HepG2 (cell line): ENCODE measurements around the gene NFASC. TPM values are rescaled to one million over a fixed set of nuclear protein-coding genes. Genes with fewer than 3 reads are reported as not detected.

Experiments used
- ATAC-seq: fragments of 200-7000 bp; cut with Tn5 transposase; 3 replicates; pipeline ENCODE4 v1.9.1; 2020; ENCODE audit warnings: mild to moderate bottlenecking, moderate library complexity
- BruUV-seq: library from RNA; stranded (reverse); fragments of 400-500 nt; replicated peaks from 2 replicates; lab custom pipeline; 2021; lab: Mats Ljungman, UMichigan
- CTCF ChIA-PET: fragments of 300-600 bp; formaldehyde crosslinking; extraction: SDS; loops from one replicate; lab custom pipeline; 2021; ENCODE audit warnings: low total read pairs, inconsistent platforms, low intra/inter-chr PET ratio; lab: Yijun Ruan, JAX
- POLR2A ChIA-PET: fragments of 350-600 bp; sonication (Branson Sonifier 250); formaldehyde crosslinking; loops from one replicate; lab custom pipeline; 2020; ENCODE audit warnings: antibody characterized with exemption, inconsistent platforms; lab: Yijun Ruan, JAX
- DNase-seq: peaks from one replicate; pipeline ENCODE4 v3.0.0-alpha.2; 2015; ENCODE audit warnings: low spot score
- FAIRE-seq: peaks from 3 replicates; lab custom pipeline; 2011; peaks lifted over from hg19 to GRCh38; lab: Jason Lieb, UNC
- H2AFZ ChIP-seq: one replicate; pipeline ENCODE4 v1.6.1; 2011; ENCODE audit warnings: low read length, inconsistent platforms
- H3K27ac ChIP-seq: fragments of 300-600 bp; 3 replicates; pipeline ENCODE4 v1.8.0; 2011; ENCODE audit warnings: mixed run types, mild to moderate bottlenecking, mixed read lengths, low read length, inconsistent platforms; ENCODE audit not compliant: insufficient read depth; ENCODE audit errors: extremely low read length
- H3K27me3 ChIP-seq, 2 experiments: fragments of 200-600 bp in 1 of 2; 2 replicates in 1 of 2; 3 replicates in 1 of 2; pipeline versions ENCODE4 v1.6.0 to v1.8.0; 2011; ENCODE audit warnings: low read length in 2 of 2, mild to moderate bottlenecking in 2 of 2, moderate library complexity in 2 of 2, inconsistent platforms in 1 of 2; ENCODE audit not compliant: insufficient read depth in 2 of 2, control insufficient read depth in 1 of 2
- H3K36me3 ChIP-seq, 2 experiments: fragments of 200-600 bp in 1 of 2; replicated peaks in 1 of 2; 2 replicates in 1 of 2; 3 replicates in 1 of 2; pipeline versions ENCODE4 v1.5.1 to v1.8.0; 2011; ENCODE audit warnings: low read length in 2 of 2, inconsistent platforms in 1 of 2; ENCODE audit not compliant: insufficient read depth in 2 of 2, control insufficient read depth in 1 of 2
- H3K4me1 ChIP-seq: 2 replicates; pipeline ENCODE4 v1.5.1; 2012; ENCODE audit warnings: low read length, inconsistent platforms; ENCODE audit not compliant: insufficient read depth
- H3K4me2 ChIP-seq: 2 replicates; pipeline ENCODE4 v1.6.0; 2011; ENCODE audit warnings: low read depth, low read length, inconsistent platforms
- H3K4me3 ChIP-seq, 3 experiments: fragments of 200-600 bp in 1 of 3; sonication (generic), shearing (Covaris generic) in 1 of 3; replicated peaks in 1 of 3; 2 replicates each; pipeline ENCODE4 v1.5.1; 2011 to 2016; ENCODE audit warnings: low read length in 3 of 3, inconsistent platforms in 2 of 3, low read depth in 2 of 3, mild to moderate bottlenecking in 2 of 3, control low read depth in 1 of 3, mixed read lengths in 1 of 3; ENCODE audit not compliant: insufficient read depth in 1 of 3
- H3K79me2 ChIP-seq: one replicate; pipeline ENCODE4 v1.6.1; 2011; ENCODE audit warnings: low read length, inconsistent platforms; ENCODE audit not compliant: insufficient read depth
- H3K9ac ChIP-seq: 2 replicates; pipeline ENCODE4 v1.6.0; 2011; ENCODE audit warnings: mild to moderate bottlenecking, low read depth, low read length, inconsistent platforms; ENCODE audit not compliant: insufficient read depth
- H3K9me3 ChIP-seq: 2 replicates; pipeline ENCODE4 v1.5.1; 2012; ENCODE audit warnings: mild to moderate bottlenecking, low read length
- H4K20me1 ChIP-seq: 2 replicates; pipeline ENCODE4 v1.6.0; 2011; ENCODE audit warnings: inconsistent platforms, mild to moderate bottlenecking, low read length, moderate library complexity; ENCODE audit not compliant: insufficient read depth
- ARID2 ChIP-seq: sonication (generic); formaldehyde crosslinking; IDR thresholded peaks from 2 replicates; pipeline ENCODE4 v1.8.1; 2022; ENCODE audit warnings: mild to moderate bottlenecking, missing genetic modification reagents, borderline replicate concordance
- CCDC6 ChIP-seq: sonication (generic); formaldehyde crosslinking; IDR thresholded peaks from 2 replicates; pipeline ENCODE4 v1.8.1; 2022; ENCODE audit warnings: mild to moderate bottlenecking, missing genetic modification reagents, moderate library complexity
- FOXM1 ChIP-seq: sonication (generic); formaldehyde crosslinking; IDR thresholded peaks from 2 replicates; pipeline ENCODE4 v1.5.0; 2020; ENCODE audit warnings: missing genetic modification reagents
- FOXP4 ChIP-seq: sonication (generic); formaldehyde crosslinking; IDR thresholded peaks from 2 replicates; pipeline ENCODE4 v1.4.0; 2020; ENCODE audit warnings: missing genetic modification reagents
- HDAC1 ChIP-seq: sonication (generic); formaldehyde crosslinking; IDR thresholded peaks from 2 replicates; pipeline ENCODE4 v1.5.1; 2020; ENCODE audit warnings: mild to moderate bottlenecking, missing genetic modification reagents
- IRF2 ChIP-seq: IDR thresholded peaks from 2 replicates; pipeline ENCODE4 v1.6.1; 2018; ENCODE audit warnings: missing genetic modification reagents, missing compliant biosample characterization
- IRX3 ChIP-seq: sonication (generic); formaldehyde crosslinking; IDR thresholded peaks from 2 replicates; pipeline ENCODE4 v1.8.1; 2023; ENCODE audit warnings: mild to moderate bottlenecking, low read depth, missing genetic modification reagents, borderline replicate concordance
- PAWR ChIP-seq: sonication (generic); formaldehyde crosslinking; IDR thresholded peaks from 2 replicates; pipeline ENCODE4 v1.4.0; 2020; ENCODE audit warnings: missing genetic modification reagents, mild to moderate bottlenecking, borderline replicate concordance
- PAXIP1 ChIP-seq: sonication (generic); formaldehyde crosslinking; conservative IDR thresholded peaks from 2 replicates; pipeline ENCODE4 v1.4.0; 2020; ENCODE audit warnings: mild to moderate bottlenecking, missing genetic modification reagents, moderate library complexity
- PHF8 ChIP-seq: sonication (generic); formaldehyde crosslinking; IDR thresholded peaks from 2 replicates; pipeline ENCODE4 v1.5.0; 2020; ENCODE audit warnings: missing genetic modification reagents
- SNAPC2 ChIP-seq: sonication (generic); formaldehyde crosslinking; IDR thresholded peaks from 2 replicates; pipeline ENCODE4 v1.8.1; 2022; ENCODE audit warnings: mild to moderate bottlenecking, missing genetic modification reagents
- SUZ12 ChIP-seq: fragments of 150-350 bp; IDR thresholded peaks from 2 replicates; pipeline ENCODE4 v1.6.1; 2014; ENCODE audit warnings: low read depth, low read length
- ZNF567 ChIP-seq: sonication (generic); formaldehyde crosslinking; IDR thresholded peaks from 2 replicates; pipeline ENCODE4 v1.8.1; 2023; ENCODE audit warnings: mild to moderate bottlenecking, missing genetic modification reagents, borderline replicate concordance
- ZNF878 ChIP-seq: sonication (generic); formaldehyde crosslinking; IDR thresholded peaks from 2 replicates; pipeline ENCODE4 v1.8.1; 2023; ENCODE audit warnings: mild to moderate bottlenecking, missing genetic modification reagents, moderate library complexity
- WGBS: methylation state at CpG from one replicate; pipeline ENCODE4 v1.1.6; 2017; ENCODE audit warnings: low lambda C conversion rate; 5-methylcytosine and 5-hydroxymethylcytosine counted together
- in situ Hi-C: cut with HindIII; loops from 2 replicates; pipeline ENCODE4 v1.10.0; 2017; ENCODE audit warnings: low pct_unique_long_range_greater_than_20kb; ENCODE audit not compliant: extremely low pct_ligation_motif_present
- intact Hi-C: fragments of 100-400 bp; cut with micrococcal nuclease; formaldehyde crosslinking; loops from one replicate; pipeline ENCODE4 v1.10.0; 2022; ENCODE audit not compliant: unreplicated experiment
- polyA plus RNA-seq, 8 experiments: library from polyadenylated mRNA; depleted of rRNA in 3 of 8; stranded (reverse) in 7 of 8; unstranded in 1 of 8; fragments of >200 nt; fragmentation: Illumina TruSeq in 4 of 8; extraction: Trizol in 4 of 8; gene quantifications; 2 replicates each; pipeline versions ENCODE4 v1.2.1 to v1.2.3, GENCODE V29; 2011 to 2016; ENCODE audit warnings: low read depth in 4 of 8, missing spikeins in 1 of 8, mixed read lengths in 1 of 8; ENCODE audit not compliant: insufficient read depth in 1 of 8
- total RNA-seq, 5 experiments: library from RNA; depleted of rRNA; stranded (reverse); fragments of >200 nt; fragmentation: Illumina TruSeq; extraction: Trizol; gene quantifications; 2 replicates each; pipeline ENCODE4 v1.2.3, GENCODE V29; 2016; ENCODE audit warnings: low read depth in 1 of 5

Gene NFASC
- total and polyA plus RNA-seq, 2 of the 13 experiments (the other 11 are each of a cell fraction or from before 2014, with no cell fraction given): not detected

GRCh38 chr1:204940591-204940990 lies 69.9 kb downstream of the NFASC start:
- peaks cover under 1 to 18% of the 10 kb centered on the region in 2 experiments; a peak in 4 of 5 replicates for H3K27me3 ChIP-seq
- TF ChIP-seq FOXM1 (CRISPR knock-in tag): no peak
- TF ChIP-seq HDAC1 (CRISPR knock-in tag): no peak
- no peak for TF ChIP-seq FOXP4
- TF ChIP-seq IRF2: no peak
- TF ChIP-seq ARID2: no peak
- TF ChIP-seq IRX3 (CRISPR knock-in tag): no peak
- no peak for TF ChIP-seq SNAPC2 (CRISPR knock-in tag)
- no peak for TF ChIP-seq ZNF567 (CRISPR knock-in tag)
- no peak for TF ChIP-seq ZNF878 (CRISPR knock-in tag)
- no peak for TF ChIP-seq PAWR
- no peak for TF ChIP-seq SUZ12
- TF ChIP-seq PAXIP1: no peak
- TF ChIP-seq CCDC6 (CRISPR knock-in tag): no peak
- TF ChIP-seq PHF8 (CRISPR knock-in tag): no peak
- TF ChIP-seq, all 625 proteins: peak for 0
- intact Hi-C loops (no loop called here), in situ Hi-C loops (no loop called here)
- H3K4me3 ChIP-seq: no peak overlapping the region
- no peaks in the 10 kb centered on the region for H4K20me1 ChIP-seq
- no peak overlapping the region for H2AFZ ChIP-seq
- BruUV-seq: no TSS peak
- no peak for FAIRE-seq
- H3K4me2 ChIP-seq: no peak overlapping the region
- H3K9me3 ChIP-seq: no peaks in the 10 kb centered on the region
- H3K36me3 ChIP-seq: no peaks in the 10 kb centered on the region
- no peak overlapping the region for H3K9ac ChIP-seq
- CTCF ChIA-PET: interaction anchor here (3.9 kb wide), 1 partner anchor 133 kb away, joined by 22 read pairs; no protein-coding TSS in a partner anchor
- no peak overlapping the region for H3K27ac ChIP-seq
- peaks cover 9% of the 10 kb centered on the region; the same call in 1 of the 2 replicates for H3K4me1 ChIP-seq
- 3% methylated on average over 2 of the region's 2 CpGs for WGBS
- POLR2A ChIA-PET: no interaction called here
- no peak for DNase-seq
- ATAC-seq: no peak
- H3K79me2 ChIP-seq: no peaks in the 10 kb centered on the region
